Liver (tissue), 3 donors: Measurements from ENCODE around the gene MECP2.

ENCODE experiments used
- GABPA ChIP-seq, 2 donors: IDR thresholded peaks in 1 of 2; conservative IDR thresholded peaks in 1 of 2; 2 replicates each; pipeline ENCODE4 v1.6.1; 2016; ENCODE audit warnings: antibody characterized with exemption in 2 of 2, mild to moderate bottlenecking in 1 of 2, moderate library complexity in 1 of 2
- YY1 ChIP-seq: IDR thresholded peaks from 2 replicates; pipeline ENCODE4 v1.6.1; 2016; ENCODE audit warnings: antibody characterized with exemption, mild to moderate bottlenecking
- TF ChIP-seq, protein P1 (sequence below): fragments of 150-350 bp; IDR thresholded peaks from 2 replicates; pipeline ENCODE4 v1.5.1; 2017; ENCODE audit warnings: improper control_type of control experiment, low read depth, low read length; ENCODE audit not compliant: missing input control
- TF ChIP-seq, protein P2 (sequence below): IDR thresholded peaks from 2 replicates; pipeline ENCODE4 v1.6.1; 2016; ENCODE audit warnings: antibody characterized with exemption, mild to moderate bottlenecking
- TF ChIP-seq, protein P3 (sequence below): IDR thresholded peaks from 2 replicates; pipeline ENCODE4 v1.6.1; 2016; ENCODE audit warnings: antibody characterized with exemption
- donor health status: healthy.
- donor health status: healthy.

DNA sequence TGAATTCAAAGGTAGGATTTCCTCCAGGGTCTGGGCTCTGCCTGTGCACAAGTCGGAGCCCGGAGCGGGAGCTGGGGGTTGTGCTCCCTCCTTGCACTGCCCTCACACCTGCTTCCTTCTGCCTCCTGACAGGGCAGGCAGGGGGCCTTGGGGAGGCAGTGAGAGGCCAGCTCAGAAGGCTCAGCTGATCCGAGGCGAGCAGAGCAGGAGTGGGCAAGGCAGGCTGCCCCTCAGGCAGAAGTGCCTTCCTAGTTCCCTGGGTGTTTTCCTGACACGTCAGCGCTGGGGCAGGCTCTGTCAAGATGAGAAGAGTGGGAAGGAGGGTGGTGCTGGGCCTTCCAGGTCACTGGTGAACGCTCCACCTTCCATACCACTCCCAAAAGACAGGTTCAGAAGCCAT, 72.3 kb downstream of the MECP2 start:
- TF ChIP-seq, protein P1, sequence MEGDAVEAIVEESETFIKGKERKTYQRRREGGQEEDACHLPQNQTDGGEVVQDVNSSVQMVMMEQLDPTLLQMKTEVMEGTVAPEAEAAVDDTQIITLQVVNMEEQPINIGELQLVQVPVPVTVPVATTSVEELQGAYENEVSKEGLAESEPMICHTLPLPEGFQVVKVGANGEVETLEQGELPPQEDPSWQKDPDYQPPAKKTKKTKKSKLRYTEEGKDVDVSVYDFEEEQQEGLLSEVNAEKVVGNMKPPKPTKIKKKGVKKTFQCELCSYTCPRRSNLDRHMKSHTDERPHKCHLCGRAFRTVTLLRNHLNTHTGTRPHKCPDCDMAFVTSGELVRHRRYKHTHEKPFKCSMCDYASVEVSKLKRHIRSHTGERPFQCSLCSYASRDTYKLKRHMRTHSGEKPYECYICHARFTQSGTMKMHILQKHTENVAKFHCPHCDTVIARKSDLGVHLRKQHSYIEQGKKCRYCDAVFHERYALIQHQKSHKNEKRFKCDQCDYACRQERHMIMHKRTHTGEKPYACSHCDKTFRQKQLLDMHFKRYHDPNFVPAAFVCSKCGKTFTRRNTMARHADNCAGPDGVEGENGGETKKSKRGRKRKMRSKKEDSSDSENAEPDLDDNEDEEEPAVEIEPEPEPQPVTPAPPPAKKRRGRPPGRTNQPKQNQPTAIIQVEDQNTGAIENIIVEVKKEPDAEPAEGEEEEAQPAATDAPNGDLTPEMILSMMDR = no peak
- TF ChIP-seq YY1 (no peak), GABPA (IDR thresholded peaks at IDR 0.05 in 1 of 2, conservative IDR thresholded peaks at IDR 0.05 in 1 of 2) (no peak)
- TF ChIP-seq, protein P2, sequence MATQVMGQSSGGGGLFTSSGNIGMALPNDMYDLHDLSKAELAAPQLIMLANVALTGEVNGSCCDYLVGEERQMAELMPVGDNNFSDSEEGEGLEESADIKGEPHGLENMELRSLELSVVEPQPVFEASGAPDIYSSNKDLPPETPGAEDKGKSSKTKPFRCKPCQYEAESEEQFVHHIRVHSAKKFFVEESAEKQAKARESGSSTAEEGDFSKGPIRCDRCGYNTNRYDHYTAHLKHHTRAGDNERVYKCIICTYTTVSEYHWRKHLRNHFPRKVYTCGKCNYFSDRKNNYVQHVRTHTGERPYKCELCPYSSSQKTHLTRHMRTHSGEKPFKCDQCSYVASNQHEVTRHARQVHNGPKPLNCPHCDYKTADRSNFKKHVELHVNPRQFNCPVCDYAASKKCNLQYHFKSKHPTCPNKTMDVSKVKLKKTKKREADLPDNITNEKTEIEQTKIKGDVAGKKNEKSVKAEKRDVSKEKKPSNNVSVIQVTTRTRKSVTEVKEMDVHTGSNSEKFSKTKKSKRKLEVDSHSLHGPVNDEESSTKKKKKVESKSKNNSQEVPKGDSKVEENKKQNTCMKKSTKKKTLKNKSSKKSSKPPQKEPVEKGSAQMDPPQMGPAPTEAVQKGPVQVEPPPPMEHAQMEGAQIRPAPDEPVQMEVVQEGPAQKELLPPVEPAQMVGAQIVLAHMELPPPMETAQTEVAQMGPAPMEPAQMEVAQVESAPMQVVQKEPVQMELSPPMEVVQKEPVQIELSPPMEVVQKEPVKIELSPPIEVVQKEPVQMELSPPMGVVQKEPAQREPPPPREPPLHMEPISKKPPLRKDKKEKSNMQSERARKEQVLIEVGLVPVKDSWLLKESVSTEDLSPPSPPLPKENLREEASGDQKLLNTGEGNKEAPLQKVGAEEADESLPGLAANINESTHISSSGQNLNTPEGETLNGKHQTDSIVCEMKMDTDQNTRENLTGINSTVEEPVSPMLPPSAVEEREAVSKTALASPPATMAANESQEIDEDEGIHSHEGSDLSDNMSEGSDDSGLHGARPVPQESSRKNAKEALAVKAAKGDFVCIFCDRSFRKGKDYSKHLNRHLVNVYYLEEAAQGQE = no peak
- TF ChIP-seq, protein P3, sequence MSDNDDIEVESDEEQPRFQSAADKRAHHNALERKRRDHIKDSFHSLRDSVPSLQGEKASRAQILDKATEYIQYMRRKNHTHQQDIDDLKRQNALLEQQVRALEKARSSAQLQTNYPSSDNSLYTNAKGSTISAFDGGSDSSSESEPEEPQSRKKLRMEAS = no peak
